K562 treated with DMSO at 1 percent for 48 hours (cell line): Measurements from ENCODE around the gene MLKL. TPM values are rescaled to one million over a fixed set of nuclear protein-coding genes. Genes with fewer than 3 reads are reported as not detected.

Experiments used
- total RNA-seq: library from RNA; unstranded; fragments of 300-600 nt; gene quantifications from 2 replicates; pipeline ENCODE4 v1.2.3, GENCODE V29; 2022; ENCODE audit warnings: low replicate concordance; ENCODE audit errors: extremely low read depth

The MLKL gene
- not detected in 2 replicates for total RNA-seq

GRCh38 chr16:74700438-74701225 is at the start of gene MLKL:
MLKL (minus strand) TSS chr16:74700862; CDS start chr16:74695757, 5,105 bp downstream.

GRCh38 chr16:74666425-74667254 is 34.0 kb downstream of the MLKL start, which contains the start of gene RFWD3:
RFWD3 (minus strand) TSS chr16:74666877; CDS start chr16:74661449, 5,428 bp downstream.

Other genes starting within 250 kb of the MLKL start
- gene GLG1, start 93.7 kb downstream of the MLKL start, total RNA-seq, result not detected in 2 replicates
- not detected in 2 replicates for gene RFWD3, start 34.0 kb downstream of the MLKL start, total RNA-seq
- not detected in 2 replicates for gene FA2H, start 74.0 kb upstream of the MLKL start, total RNA-seq